ENCODE data around the gene BCLAF3.

The BCLAF3 gene

DNA sequence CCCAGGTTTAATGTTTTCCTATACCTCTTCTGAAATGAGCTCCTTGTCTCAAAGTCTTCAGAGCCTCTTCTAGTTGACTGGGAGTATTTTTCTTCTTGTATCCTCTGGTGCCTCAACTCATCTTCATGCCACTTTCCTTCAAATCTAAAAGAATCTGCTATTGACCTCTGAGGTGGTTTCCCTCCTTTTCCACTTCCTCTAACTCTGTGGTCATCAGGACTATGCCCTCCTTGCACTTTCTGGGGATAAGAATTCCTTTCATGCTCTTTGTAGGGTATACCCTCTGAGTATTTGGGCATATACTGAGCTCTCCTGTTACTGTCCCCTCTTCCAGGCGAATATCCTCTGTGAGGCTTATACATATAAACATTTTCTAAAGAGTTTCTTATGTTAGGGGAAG, 24.8 kb downstream of the BCLAF3 start:
- DNase-seq (ENCODE audit: low spot score), result no peak

DNA sequence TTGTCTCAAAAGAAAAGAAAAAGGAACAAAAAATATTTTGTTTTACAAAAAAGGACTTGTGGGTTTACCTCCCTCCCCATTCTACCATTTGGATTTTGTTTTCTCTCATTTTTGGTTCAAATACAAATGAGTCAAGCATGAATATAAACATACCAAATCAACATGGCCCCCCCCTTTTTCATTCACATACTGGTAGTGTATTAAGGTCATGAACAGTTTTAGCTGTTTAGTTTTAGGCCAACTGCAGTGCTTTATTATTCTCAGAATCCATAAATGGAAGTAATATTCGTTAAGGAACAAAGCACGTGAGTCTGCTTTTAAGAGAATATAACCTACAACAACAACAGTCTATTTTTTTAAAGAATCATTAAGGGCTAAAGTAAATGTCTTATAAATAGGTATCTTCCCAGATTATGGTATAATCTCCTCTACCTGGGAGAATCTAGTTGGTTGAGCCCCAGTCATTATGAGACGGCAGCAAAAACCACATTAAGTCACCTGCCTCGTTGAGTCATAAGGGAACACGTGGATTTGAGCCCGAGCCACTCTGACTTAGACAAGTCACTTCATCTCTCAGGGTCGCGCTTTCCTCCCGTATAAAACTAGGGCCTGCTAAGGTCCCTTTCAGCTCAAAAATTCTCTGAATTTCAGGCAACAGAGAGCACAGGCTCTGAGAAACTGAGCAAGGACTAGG, 26.7 kb downstream of the BCLAF3 start:
- DNase-seq (ENCODE audit: low spot score), result no peak

DNA sequence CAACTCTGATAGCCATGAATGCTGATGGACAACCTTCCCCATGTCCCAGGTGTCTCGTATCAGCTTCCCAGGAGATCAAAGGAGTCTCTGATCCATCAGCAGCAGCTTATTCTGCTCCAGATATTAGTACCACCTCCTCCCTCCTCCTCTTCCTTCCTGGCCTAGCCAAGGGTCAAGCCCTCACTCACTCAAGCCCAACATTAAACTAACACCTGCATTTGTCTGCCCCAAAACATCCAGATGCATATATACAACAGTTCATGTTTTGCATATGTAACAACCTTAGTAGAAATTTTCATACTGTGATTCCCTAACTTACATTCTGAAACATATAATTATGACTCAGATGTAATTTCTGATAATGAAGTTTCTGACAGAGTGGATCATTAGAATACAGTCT, 29.9 kb downstream of the BCLAF3 start:
- no peak for DNase-seq (ENCODE audit: low spot score)

DNA sequence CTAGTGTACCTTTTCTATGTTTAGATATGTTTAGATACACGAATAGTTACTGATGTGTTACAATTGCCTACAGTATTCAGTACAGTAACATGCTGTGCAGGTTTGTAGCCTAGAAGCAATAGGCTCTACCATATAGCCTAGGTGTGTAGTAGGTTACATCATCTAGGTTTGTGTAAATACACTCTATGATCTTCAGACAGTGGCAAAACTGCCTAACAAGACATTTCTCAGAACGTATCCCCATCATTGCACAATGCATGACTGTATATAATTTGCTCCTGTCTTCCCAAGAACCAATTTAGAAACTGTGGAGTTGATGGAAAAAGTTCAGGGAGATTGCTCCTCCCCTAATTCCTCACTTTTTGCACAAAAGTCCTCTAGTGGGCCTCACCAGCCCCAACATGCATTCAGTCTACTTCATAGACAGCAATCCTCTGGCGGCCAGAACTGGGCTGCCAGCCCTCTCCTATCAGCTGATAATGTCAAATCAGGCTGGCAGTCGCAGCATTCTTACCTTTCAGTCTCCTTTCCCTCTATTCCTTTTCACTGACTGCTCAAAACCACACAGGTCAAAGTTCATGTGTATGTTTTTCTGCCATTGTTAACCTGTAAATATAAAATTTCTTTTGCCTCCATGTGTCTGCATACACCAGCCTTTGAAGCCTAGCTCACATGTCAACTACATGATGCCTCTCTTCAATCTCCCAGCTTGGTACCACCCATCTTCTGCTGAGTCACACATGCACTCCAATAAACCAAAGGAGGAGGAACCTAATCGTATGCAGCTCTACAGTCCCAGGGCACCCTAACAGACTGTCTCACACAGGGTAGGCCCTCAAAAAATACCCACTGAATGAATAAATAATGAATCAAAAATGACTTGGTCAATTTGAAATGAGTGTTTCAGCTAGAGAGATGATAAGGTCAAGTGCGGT, 32.0 kb downstream of the BCLAF3 start:
- DNase-seq (ENCODE audit: low spot score), result no peak

DNA sequence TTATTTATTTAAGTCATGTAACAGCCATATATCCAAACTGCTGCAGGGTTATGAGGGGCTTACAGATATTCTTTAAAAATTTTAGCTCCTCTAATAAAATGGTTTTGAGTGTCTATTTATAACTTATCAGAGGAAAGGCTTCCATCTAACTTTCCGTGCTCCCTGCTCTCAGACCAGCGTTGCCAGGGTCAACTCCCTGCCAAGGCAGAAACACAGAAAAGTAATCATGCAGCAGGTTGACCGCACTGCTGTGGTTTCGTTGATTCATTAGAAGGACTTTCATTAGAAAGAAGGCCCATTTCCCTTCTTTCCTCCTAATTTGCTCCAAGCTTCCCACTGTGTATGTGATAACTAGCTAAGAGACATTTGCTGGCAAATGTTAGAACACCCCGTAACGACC, 33.9 kb downstream of the BCLAF3 start:
- DNase-seq (ENCODE audit: low spot score), result no peak

DNA sequence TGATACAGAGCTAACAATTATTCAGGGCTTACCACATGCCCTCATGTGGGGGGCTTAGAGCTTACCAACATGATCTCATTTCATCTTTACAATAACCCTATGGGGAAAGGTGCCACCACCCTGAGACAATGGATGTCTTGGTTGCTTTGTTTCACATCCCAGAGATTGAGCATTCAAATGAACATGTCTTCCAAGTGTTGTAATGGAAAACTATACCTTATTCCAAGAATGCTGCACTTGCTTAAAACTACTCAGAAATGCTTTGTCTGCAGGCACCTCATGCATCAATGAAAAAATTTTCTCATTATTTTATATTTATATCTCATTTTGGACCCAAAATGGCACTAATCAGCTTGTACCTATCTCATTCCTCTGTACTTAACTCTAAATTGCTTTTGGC, 34.6 kb downstream of the BCLAF3 start:
- DNase-seq (ENCODE audit: low spot score), result no peak

DNA sequence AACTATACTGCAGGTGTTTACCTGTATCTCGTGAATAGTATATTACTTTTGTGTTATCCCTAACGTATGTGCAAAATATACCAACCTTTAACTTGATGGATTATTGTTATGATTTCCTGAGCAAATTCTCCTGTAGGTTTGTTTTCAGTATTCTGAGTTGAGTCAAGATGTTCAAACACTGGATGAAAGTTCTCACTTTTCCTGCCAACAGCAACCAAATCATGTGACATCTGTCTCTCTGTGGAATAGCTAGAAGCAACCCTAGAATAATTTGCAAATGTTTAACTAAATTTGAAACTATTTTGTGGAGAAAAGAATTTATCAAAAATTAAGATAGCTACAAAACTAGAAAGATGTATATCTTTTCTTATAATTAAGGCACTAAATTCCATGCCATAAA, 35.6 kb downstream of the BCLAF3 start:
- no peak for DNase-seq (ENCODE audit: low spot score)

DNA sequence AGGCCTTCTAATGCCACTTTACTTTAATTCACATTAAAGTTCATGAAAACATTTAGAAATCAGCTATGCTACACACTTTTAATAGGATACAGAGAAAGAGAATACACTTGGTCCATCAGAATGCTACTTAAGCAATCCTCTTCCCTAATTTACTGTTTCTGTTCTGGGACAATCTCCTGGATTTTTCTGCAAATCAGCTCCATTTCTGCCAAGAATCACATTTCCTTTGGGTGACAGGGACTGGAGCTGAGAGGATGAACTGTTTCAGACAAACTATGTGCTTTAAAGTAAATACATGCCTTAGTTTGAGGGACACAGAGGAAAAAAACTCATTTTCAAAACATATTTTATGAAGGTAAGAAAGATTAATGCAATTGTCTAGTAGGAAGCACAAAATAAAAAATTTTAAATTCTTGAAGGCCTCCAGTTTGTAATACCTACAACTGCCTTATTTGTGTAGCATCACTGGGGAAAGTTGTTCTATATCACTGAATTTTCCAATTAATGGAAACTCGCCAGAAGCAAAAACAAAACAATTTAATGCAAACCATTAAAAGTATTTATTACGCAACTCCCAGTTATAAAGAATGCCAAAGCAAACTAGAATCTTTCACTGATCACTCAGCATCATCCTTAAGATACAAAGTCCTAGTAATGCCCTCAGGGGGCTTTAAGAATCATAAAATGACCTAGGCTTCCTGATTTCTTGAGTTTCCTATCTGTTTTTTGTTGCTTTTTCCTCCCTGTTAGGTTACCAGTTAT, 36.3 kb downstream of the BCLAF3 start:
- no peak for DNase-seq (ENCODE audit: low spot score)

DNA sequence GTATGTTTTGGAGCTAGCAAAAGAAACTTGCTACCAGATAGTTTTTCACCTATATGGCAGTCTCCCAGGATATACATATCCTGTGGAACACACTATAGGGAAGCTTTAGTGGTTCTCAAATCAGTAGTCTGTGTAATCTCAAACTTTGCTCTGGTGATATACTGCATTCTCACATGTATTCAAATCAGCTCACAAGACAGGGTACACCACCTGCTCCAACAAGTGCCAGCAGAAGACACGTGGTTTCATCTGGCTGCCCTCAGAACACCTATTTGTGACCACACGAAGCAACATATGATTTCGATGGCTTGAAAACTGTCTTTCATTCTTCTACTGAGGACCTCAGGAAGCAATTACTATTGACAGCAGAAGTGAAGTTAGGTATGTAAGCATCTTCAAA, 37.7 kb downstream of the BCLAF3 start:
- DNase-seq (ENCODE audit: low spot score), result no peak

DNA sequence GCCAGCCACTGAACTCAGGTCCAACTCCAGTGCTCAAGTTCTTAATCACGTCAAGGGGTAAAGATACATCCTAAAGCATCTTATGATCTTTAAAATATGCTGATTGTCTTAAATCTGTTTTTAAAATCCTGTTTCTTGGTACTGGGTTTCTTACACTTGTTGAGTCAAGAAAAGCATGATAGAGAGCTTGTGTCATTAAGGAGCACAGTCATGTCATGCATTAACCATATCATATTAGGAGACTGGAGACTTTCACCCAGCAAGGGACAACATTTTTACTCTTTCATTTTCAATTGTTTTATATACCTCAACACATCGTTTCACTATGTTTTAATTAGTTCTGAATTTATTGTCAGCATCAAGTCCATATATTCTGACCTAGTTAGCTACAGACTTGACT, 41.5 kb downstream of the BCLAF3 start:
- no peak for DNase-seq (ENCODE audit: low spot score)

DNA sequence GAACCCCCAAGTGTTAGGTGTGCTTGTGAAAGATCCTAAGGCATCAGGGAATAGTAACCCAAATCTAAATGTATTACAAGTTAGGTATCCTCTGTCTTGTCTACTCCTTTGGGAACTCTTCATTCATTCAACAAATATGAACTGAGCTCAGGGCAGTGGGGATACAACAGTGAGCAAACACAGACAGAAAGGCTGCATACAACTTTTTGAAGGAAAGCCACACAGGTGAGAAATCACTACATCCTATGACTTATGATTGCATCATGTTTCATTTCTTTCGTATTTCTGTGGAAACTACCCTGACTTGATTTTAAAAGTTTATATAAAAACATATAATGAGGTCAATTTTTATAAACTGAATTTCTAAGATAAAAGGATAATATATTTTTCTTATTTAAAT, 43.2 kb downstream of the BCLAF3 start:
- DNase-seq (ENCODE audit: low spot score), result no peak
